GM12872 (cell line): ENCODE measurements around the gene SEC24B.

ENCODE experiments used
- CTCF ChIP-seq: IDR thresholded peaks from 3 replicates; pipeline ENCODE4 v1.5.1; 2011; ENCODE audit warnings: low read depth, mild to moderate bottlenecking, low read length, moderate library complexity; ENCODE audit not compliant: insufficient read depth

SEC24B gene

DNA sequence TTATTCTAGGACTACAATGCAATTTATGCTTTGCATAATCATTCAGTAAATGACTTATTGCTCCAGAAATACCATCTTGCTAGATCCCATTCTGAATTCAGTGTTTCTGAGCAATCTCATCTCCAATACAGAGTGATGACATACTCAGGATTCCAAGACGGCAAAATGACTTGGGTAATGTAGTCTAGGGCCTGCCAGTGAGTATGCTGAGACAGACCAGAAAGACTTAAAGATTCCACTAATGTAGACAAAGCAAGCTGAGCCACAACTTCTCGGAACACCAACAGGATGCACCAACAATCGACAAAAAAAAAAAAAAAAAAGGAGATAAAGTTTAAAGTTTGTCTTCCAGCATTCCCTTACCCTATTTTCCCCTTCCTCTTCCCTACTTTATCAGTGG is 919 bp upstream of the SEC24B start:
- no peak for TF ChIP-seq CTCF

GRCh38 chr4:109434007-109434971 is 674 bp downstream of the SEC24B start:
- no peak for TF ChIP-seq CTCF

GRCh38 chr4:109435635-109436034 is 2.0 kb downstream of the SEC24B start:
- TF ChIP-seq CTCF = no peak

GRCh38 chr4:109436504-109436903 is 2.9 kb downstream of the SEC24B start:
- TF ChIP-seq CTCF = no peak

GRCh38 chr4:109440948-109441347 is 7.3 kb downstream of the SEC24B start:
- TF ChIP-seq CTCF = no peak

- TF ChIP-seq CTCF = no peak
Measured at GRCh38 chr4:109441862-109442458, 8.3 kb downstream of the SEC24B start.

DNA sequence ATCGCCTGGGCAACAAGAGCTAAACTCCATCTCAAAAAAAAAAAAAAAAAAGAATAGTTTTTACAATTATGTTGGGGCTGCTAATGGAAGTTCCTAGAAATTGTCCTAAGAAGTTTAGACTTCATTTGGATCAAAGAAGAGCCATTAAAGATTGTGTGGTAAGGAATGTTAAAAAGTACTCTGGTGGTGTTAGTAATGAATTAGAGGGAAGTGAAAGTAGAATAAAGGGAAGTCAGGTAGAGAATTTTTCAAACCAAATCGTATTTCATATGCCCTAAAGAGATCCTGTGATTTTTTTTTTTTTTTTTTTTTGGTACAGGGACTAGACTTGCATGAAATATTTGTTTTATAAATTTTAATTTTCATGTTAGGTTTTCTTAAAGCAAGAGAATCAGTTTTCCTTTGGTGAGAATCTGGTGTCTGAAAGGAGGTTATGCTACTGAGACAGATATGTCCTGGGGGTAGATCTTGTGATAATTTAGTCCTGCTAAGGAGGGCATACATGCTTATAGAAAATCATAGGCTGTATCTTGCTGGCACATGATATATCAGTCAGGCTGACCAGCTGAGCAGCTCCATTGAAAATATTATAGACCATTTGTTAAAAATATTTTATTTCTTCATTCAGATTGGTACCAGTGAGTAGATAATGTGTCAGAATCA is 10.7 kb downstream of the SEC24B start:
- TF ChIP-seq CTCF = no peak
